Epithelial cell of proximal tubule (primary cell): ENCODE data around the gene CCDC192. TPM values are rescaled to one million over a fixed set of nuclear protein-coding genes. Genes with fewer than 3 reads are reported as not detected.
"Not testable (repeated sequence)": the region's sequence is repeated elsewhere in the genome, so short reads cannot be mapped to it uniquely, and the experiment has no call there.

Experiments
- DNase-seq: peaks from one replicate; pipeline ENCODE4 v3.0.0-alpha.2; 2011; ENCODE audit warnings: low read depth
- H3K4me3 ChIP-seq: 2 replicates; pipeline ENCODE4 v1.5.1; 2011; ENCODE audit warnings: low read depth, mild to moderate bottlenecking, low read length
- CTCF ChIP-seq: conservative IDR thresholded peaks from 2 replicates; pipeline ENCODE4 v1.5.1; 2012; ENCODE audit warnings: low read depth, mild to moderate bottlenecking, low read length
- total RNA-seq: library from RNA; depleted of rRNA; stranded (reverse); fragments of >200 nt; gene quantifications from 2 replicates; pipeline ENCODE4 v1.2.3, GENCODE V29; 2015

CCDC192 gene
- total RNA-seq, 1 donor from 2014 or later = not detected

- DNase-seq = no peak
- no peak overlapping the region for H3K4me3 ChIP-seq
- no peak for TF ChIP-seq CTCF
Measured at GRCh38 chr5:127776477-127776876, 73.3 kb downstream of the CCDC192 start.

GRCh38 chr5:127777957-127778356 is 74.8 kb downstream of the CCDC192 start:
- no peak for DNase-seq
- H3K4me3 ChIP-seq = no peak overlapping the region
- TF ChIP-seq CTCF = no peak

GRCh38 chr5:127782450-127782849 is 79.3 kb downstream of the CCDC192 start:
- not testable (repeated sequence) for H3K4me3 ChIP-seq, DNase-seq

- peak; percentile 30 for DNase-seq
- TF ChIP-seq CTCF = no peak
- no peak overlapping the region for H3K4me3 ChIP-seq
Measured at GRCh38 chr5:127785098-127785927, 82.1 kb downstream of the CCDC192 start.

- TF ChIP-seq CTCF = no peak
- DNase-seq = no peak
- H3K4me3 ChIP-seq = no peak overlapping the region
Measured at GRCh38 chr5:127791439-127791838, 88.2 kb downstream of the CCDC192 start.

GRCh38 chr5:127791908-127792307 is 88.7 kb downstream of the CCDC192 start:
- not testable (repeated sequence) for H3K4me3 ChIP-seq, DNase-seq

GRCh38 chr5:127793052-127793451 is 89.9 kb downstream of the CCDC192 start:
- no peak for DNase-seq
- no peak overlapping the region for H3K4me3 ChIP-seq
- no peak for TF ChIP-seq CTCF

- no peak for DNase-seq
- no peak for TF ChIP-seq CTCF
Measured at GRCh38 chr5:127793879-127794278, 90.7 kb downstream of the CCDC192 start.

More at GRCh38 chr5:127793879-127794278, 90.7 kb downstream of the CCDC192 start:
- no peak overlapping the region for H3K4me3 ChIP-seq
